Measurements from ENCODE around the gene LDLRAD4. TPM values are rescaled to one million over a fixed set of nuclear protein-coding genes. Genes with fewer than 3 reads are reported as not detected.

The LDLRAD4 gene
- total and polyA plus RNA-seq, 2 donors (not counting 1 experiment from before 2014, with no cell fraction given), result 13.9 to 35.7 TPM

DNA sequence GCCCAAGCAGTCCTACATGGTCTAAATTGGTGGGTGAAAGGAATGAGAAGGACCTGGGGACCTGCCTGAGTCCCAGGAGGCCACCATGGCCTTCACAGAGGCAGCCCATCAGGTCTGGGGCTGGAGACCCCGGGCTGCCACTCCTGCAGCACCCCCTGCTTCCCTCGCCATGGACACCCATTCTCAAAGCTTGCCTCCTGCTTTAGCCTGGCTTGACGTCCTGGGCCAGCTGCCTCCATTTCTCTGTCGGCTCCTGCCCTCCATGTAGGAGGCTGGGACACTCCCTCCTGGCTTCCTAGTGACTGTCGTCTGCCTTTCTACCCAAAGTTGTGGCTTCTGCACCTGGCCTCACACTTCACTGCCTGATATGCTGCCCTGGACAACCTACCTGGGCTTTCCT is 309.2 kb downstream of the LDLRAD4 start:
- H3K9ac ChIP-seq (ENCODE audit: low read length), result no peak overlapping the region
- H3K4me1 ChIP-seq (ENCODE audit: control insufficient read depth in 2 of 2, insufficient read depth in 2 of 2, low read length in 2 of 2), result peaks cover 0 to 8% of the 10 kb centered on the region in 2 donors
- DNase-seq, result no peak
- H2AFZ ChIP-seq (ENCODE audit: insufficient read depth, low read depth, low read length, poor library complexity, severe bottlenecking), result no peak overlapping the region
- peaks cover 0 to 3% of the 10 kb centered on the region in 2 experiments for H3K36me3 ChIP-seq (replicated peaks in 1 of 2; ENCODE audit: control extremely low read depth in 1 of 2, control insufficient read depth in 1 of 2, extremely low read depth in 1 of 2, insufficient read depth in 2 of 2, low read length in 1 of 2)
- no peaks in the 10 kb centered on the region for H3K9me3 ChIP-seq (ENCODE audit: control extremely low read depth in 1 of 3, control insufficient read depth in 2 of 3, insufficient read depth in 1 of 3, low read length in 2 of 3)
- no peak for ATAC-seq (ENCODE audit: low read depth)
- intact Hi-C loops (cut with micrococcal nuclease), result no loop called here
- 87% methylated on average over 5 of the region's 5 CpGs for WGBS (ENCODE audit: insufficient coverage)
- H4K20me1 ChIP-seq (ENCODE audit: control insufficient read depth, insufficient read depth, low read length, poor library complexity, severe bottlenecking), result peaks cover 6% of the 10 kb centered on the region
- H3K4me2 ChIP-seq (replicated peaks; ENCODE audit: low read depth, low read length, poor library complexity, severe bottlenecking), result no peak overlapping the region
- no peaks in the 10 kb centered on the region for H3K27me3 ChIP-seq (replicated peaks in 1 of 4; ENCODE audit: control extremely low read depth in 1 of 4, control insufficient read depth in 3 of 4, insufficient read depth in 4 of 4, low read length in 3 of 4)
- ChIA-PET CTCF (interaction anchor here (1.2 kb wide), 2 partner anchors 9 to 368 kb away, joined by 4 to 5 read pairs; no protein-coding TSS in a partner anchor), POLR2A (interaction anchor here (0.6 kb wide), 1 partner anchor 107 kb away, joined by 3 read pairs; no protein-coding TSS in a partner anchor)
- peaks cover 13% of the 10 kb centered on the region for H3K79me2 ChIP-seq (ENCODE audit: control insufficient read depth, insufficient read depth, low read length)
- Mint-ChIP-seq H3K27me3 (no peaks in the 10 kb centered on the region), H3K4me1 (peaks cover 6% of the 10 kb centered on the region), H3K27ac (no peak overlapping the region), H3K4me3 (no peak overlapping the region), H3K9me3 (ENCODE audit: insufficient read depth) (no peaks in the 10 kb centered on the region)
- H3K4me3 ChIP-seq (ENCODE audit: control extremely low read depth in 1 of 5, extremely low read depth in 1 of 5, insufficient read depth in 1 of 5, low read depth in 2 of 5, low read length in 4 of 5), result no peak overlapping the region
- no peak for TF ChIP-seq EZH2 (IDR thresholded peaks at IDR 0.05; ENCODE audit: borderline replicate concordance, insufficient read depth, low read depth, low read length, poor library complexity, severe bottlenecking)
- TF ChIP-seq, protein P1, sequence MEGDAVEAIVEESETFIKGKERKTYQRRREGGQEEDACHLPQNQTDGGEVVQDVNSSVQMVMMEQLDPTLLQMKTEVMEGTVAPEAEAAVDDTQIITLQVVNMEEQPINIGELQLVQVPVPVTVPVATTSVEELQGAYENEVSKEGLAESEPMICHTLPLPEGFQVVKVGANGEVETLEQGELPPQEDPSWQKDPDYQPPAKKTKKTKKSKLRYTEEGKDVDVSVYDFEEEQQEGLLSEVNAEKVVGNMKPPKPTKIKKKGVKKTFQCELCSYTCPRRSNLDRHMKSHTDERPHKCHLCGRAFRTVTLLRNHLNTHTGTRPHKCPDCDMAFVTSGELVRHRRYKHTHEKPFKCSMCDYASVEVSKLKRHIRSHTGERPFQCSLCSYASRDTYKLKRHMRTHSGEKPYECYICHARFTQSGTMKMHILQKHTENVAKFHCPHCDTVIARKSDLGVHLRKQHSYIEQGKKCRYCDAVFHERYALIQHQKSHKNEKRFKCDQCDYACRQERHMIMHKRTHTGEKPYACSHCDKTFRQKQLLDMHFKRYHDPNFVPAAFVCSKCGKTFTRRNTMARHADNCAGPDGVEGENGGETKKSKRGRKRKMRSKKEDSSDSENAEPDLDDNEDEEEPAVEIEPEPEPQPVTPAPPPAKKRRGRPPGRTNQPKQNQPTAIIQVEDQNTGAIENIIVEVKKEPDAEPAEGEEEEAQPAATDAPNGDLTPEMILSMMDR (IDR thresholded peaks at IDR 0.05), result no peak
- H3K27ac ChIP-seq (ENCODE audit: low read length in 2 of 2), result no peak overlapping the region

DNA sequence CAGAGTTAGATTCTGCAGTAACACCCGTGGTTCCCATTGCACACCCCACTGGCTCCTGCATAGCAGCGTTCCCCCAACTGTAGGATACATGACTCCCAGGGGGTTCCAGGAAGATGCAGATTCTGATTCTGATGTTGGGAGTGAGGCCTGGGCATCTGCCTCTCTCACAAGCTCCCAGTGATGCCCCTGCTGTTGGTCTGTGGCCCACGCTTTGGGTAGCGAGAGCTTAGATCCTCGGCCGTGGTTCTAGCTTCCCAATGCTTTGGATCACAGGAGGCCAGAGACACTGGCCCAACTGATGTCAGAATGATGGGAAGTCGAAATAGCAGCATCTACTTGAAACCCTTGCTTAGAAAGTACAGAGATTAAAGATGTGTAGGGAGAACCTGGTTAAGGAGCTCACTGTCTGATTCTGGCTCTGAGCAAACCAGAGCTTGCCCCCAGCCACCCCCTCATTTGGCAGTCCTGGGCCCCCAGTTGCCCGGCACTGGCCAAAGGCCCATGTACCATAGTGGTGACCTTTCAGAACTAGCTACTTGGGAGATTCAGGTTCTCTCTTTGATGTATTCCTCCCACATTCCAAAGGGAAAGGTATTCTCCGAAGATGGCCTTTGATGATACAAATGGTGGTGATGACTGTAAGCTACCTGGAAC is 310.3 kb downstream of the LDLRAD4 start:
- no peaks in the 10 kb centered on the region for H3K9me3 Mint-ChIP-seq (ENCODE audit: insufficient read depth)
- WGBS (ENCODE audit: insufficient coverage), result 83% methylated on average over 9 of the region's 9 CpGs
- POLR2A ChIA-PET, result no interaction called here

More for the DNA sequence above, 310.3 kb downstream of the LDLRAD4 start:
- intact Hi-C loops (cut with micrococcal nuclease), result no loop called here
- Histone ChIP-seq H3K79me2 (ENCODE audit: control insufficient read depth, insufficient read depth, low read length) (peaks cover 8% of the 10 kb centered on the region), H3K9ac (ENCODE audit: low read length) (no peak overlapping the region), H2AFZ (ENCODE audit: insufficient read depth, low read depth, low read length, poor library complexity, severe bottlenecking) (no peak overlapping the region), H3K9me3 (ENCODE audit: control extremely low read depth in 1 of 3, control insufficient read depth in 2 of 3, insufficient read depth in 1 of 3, low read length in 2 of 3) (no peaks in the 10 kb centered on the region), H3K27me3 (replicated peaks in 1 of 4; ENCODE audit: control extremely low read depth in 1 of 4, control insufficient read depth in 3 of 4, insufficient read depth in 4 of 4, low read length in 3 of 4) (no peaks in the 10 kb centered on the region), H3K4me1 (ENCODE audit: control insufficient read depth in 2 of 2, insufficient read depth in 2 of 2, low read length in 2 of 2) (peaks cover 0 to 8% of the 10 kb centered on the region in 2 donors), H3K4me3 (ENCODE audit: control extremely low read depth in 1 of 5, extremely low read depth in 1 of 5, insufficient read depth in 1 of 5, low read depth in 2 of 5, low read length in 4 of 5) (no peak overlapping the region), H3K27ac (ENCODE audit: low read length in 2 of 2) (no peak overlapping the region), H3K4me2 (replicated peaks; ENCODE audit: low read depth, low read length, poor library complexity, severe bottlenecking) (no peak overlapping the region), H4K20me1 (ENCODE audit: control insufficient read depth, insufficient read depth, low read length, poor library complexity, severe bottlenecking) (no peaks in the 10 kb centered on the region), H3K36me3 (replicated peaks in 1 of 2; ENCODE audit: control extremely low read depth in 1 of 2, control insufficient read depth in 1 of 2, extremely low read depth in 1 of 2, insufficient read depth in 2 of 2, low read length in 1 of 2) (peaks cover 0 to 3% of the 10 kb centered on the region in 2 experiments)
- DNase-seq (no peak), ATAC-seq (ENCODE audit: low read depth) (no peak)
- TF ChIP-seq, protein P1 (IDR thresholded peaks at IDR 0.05), result no peak
- TF ChIP-seq EZH2 (IDR thresholded peaks at IDR 0.05; ENCODE audit: borderline replicate concordance, insufficient read depth, low read depth, low read length, poor library complexity, severe bottlenecking), result no peak
- Mint-ChIP-seq H3K4me3 (no peak overlapping the region), H3K27me3 (no peaks in the 10 kb centered on the region), H3K27ac (no peak overlapping the region), H3K4me1 (peaks cover 6% of the 10 kb centered on the region)
- CTCF ChIA-PET, result interaction anchor here (0.9 to 1.3 kb wide), 4 partner anchors 8 to 313 kb away, joined by 3 to 5 read pairs (median 4); no protein-coding TSS in a partner anchor
